Raji (cell line): ENCODE measurements around the gene STC2.

Experiments used
- POLR2A ChIP-seq: IDR thresholded peaks from 2 replicates; pipeline ENCODE4 v1.6.1; 2011; ENCODE audit warnings: low read depth, low read length, control low read depth; ENCODE audit not compliant: insufficient read depth

The STC2 gene

DNA sequence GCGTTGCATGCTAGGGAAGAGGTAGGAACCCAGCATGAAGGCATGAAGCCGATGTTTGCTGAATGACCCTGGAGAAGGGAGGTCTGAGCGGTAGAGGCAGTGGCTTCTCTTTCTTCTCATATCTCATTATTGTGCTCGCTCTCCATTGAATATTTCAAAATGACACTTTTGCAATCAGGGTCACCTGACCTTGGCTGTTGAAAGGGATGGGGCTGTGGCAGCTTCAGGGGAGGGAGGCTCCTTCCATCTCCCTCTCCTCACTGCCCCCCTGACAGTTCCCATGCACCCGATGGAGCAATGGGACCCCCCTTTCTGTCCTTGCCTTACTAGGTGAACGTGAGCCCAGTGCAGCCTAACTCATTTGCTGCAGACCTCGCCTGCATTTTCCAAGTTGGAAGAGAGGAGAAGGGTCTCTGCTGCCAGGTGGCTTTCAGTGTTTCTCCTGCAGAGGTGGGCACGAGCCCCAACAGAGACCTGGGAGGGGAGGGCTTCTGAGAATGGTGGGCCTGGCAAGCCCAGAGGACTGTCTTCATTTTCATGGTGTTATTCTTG, 17.9 kb downstream of the STC2 start:
- TF ChIP-seq POLR2A: no peak

DNA sequence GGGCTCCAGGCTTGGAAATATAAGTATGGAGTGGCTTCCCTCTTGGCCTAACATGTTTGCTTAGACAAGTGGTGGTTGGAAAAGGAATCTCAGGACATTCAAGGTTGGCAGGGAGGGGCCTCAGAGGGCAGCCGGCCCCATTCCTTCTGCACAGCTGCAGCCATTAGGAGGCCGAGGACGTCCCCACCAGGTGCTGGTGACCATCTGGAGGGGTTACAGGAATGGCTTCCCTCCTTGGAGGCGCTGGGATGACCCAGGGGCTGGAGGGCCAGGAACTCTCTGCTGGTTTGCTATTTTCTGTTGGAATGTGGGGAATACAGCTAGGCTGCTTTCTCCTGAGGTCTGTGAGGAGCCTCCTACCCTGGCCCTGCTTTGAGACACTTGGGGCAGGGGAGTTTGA, 18.5 kb downstream of the STC2 start:
- no peak for TF ChIP-seq POLR2A

DNA sequence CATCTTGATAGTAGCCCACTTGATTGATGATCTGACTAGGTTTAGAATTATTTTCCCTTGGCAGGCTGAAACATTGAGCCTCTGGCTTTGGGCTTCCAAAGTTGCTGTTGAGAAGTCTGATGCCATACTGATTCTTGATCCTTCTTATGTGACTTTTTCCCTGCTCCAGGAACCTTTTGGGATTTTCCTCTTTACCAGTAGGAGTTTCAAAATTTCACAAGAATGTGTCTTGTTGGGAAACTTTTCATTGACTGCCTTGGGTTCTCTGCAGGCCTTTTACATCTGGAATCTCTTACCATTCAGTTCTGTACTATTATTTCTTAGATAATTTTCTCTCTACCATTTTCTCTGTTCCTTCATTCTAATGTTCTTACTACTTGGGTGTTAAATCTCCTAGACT, 20.0 kb downstream of the STC2 start:
- no peak for TF ChIP-seq POLR2A

DNA sequence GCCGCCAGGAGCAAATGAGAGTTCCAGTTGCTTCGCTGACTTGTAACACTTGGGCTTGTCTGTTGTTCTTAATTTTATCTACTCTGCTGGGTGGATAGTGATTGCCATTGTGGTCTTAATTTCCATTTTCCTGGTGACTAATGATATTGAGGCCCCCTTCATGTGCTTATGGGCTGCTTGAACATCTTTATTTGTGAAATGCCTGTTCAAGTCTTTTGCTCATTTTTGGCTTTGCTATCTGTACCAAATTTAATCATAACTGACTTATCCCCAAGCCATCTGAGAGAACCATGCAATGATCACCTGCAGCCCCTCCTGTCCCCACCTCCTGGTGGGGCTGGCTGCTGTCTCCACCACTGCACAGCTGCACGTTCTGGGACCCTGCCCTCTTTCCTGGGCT, 20.5 kb downstream of the STC2 start:
- no peak for TF ChIP-seq POLR2A

GRCh38 chr5:173306695-173307094, 21.5 kb downstream of the STC2 start:
- TF ChIP-seq POLR2A: no peak

- TF ChIP-seq POLR2A: no peak
These were observed 23.6 kb downstream of the STC2 start for GRCh38 chr5:173304591-173304988.

- TF ChIP-seq POLR2A: no peak
These were observed 24.2 kb downstream of the STC2 start for GRCh38 chr5:173303878-173304590.

- no peak for TF ChIP-seq POLR2A
These were observed 25.6 kb downstream of the STC2 start for GRCh38 chr5:173302546-173303155.

DNA sequence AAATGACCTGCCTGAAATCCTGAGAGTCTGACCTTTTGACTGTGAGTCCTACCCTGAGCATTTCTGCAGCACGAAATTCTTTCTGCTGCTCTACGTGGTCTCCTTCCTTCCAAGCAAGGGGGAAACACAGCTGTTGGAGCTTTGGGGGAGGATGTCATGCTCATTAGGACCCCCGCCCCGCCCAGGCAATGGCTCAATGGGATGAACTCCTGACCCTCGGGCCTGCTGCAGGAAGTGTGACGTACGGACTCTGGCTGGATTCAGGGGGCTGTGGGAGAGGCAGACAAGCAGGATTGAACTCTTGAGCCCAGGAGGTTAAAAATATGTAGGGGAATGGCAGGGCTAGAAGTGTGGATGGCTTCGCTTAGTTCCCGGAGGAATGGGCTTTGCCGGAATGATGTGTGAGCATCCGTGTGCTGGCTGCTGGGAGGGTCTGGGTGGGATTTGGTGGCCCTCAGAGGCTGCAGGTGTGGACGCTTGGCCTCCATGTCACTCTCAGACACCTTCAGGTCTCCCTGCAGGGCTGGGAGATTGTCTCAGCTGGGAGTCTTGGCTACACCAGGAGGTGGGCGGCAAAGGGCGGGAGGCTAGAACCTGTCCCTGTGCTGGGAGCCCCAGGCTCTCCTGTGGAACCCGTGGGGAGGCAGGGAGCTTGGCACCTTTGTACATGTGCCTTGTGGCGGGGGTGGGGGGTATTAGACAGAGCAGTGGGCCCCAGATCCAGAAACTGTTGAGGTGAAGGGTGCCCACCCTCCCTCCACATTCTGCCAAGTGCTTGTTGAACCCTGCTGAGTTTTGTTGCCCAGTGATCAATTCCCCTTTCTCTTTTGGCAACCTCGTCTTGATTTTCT, 26.3 kb downstream of the STC2 start:
- TF ChIP-seq POLR2A: no peak

DNA sequence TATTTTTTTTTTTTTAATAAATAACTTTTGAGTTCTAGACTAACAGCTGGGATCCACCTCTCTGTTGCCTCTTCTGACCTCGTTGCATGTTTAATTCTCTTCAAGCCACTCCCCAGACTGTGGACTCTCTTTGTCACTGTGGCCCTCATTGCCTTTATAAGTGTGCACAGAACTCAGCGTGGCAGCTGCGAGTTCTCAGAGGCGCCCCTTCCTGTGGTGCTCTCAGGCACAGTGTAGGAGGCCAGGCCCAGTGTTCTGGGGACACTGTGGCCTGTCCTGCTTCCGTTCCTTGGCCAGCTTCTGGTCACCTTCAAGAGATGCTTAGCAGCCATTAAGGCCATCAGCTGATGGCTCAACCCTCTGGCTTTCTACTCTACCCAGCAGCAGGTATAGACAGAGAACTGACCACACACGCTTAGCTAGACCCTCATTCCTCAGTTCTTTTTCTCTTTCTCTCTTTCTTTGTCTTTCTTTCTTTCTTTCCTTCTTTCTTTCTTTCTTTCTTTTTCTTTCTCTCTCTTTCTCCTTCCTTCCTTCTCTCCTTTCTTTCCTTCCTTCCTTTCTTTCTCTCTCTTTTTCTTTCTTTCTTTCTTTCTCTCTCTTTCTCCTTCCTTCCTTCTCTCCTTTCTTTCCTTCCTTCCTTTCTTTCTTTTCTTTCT, 27.7 kb downstream of the STC2 start:
- TF ChIP-seq POLR2A: no peak

DNA sequence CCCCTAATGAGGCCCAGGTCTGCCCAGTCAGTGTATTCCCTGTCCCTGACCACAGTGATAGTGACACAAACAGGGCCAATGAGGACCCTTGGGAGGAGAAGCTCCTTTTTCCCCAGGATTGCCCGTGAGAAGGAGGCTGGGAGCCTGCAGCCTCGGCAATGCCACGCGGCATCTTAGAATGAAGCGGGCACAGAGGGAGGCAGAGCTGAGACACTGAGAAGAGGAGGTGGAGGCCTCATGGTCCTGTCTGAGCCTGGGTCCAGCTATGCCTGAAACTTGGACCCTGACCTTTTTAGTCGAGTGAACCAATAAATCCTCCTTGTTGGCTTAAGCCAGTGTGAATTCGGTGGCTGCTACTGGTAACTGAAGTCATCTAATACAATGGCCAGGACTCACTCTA, 28.4 kb downstream of the STC2 start:
- TF ChIP-seq POLR2A: no peak

GRCh38 chr5:173298213-173298926, 29.8 kb downstream of the STC2 start:
- TF ChIP-seq POLR2A: no peak

GRCh38 chr5:173297813-173298212, 30.4 kb downstream of the STC2 start:
- no peak for TF ChIP-seq POLR2A

- no peak for TF ChIP-seq POLR2A
These were observed 31.2 kb downstream of the STC2 start for GRCh38 chr5:173296737-173297676.

GRCh38 chr5:173295796-173296195, 32.4 kb downstream of the STC2 start:
- TF ChIP-seq POLR2A: no peak
